OCI-LY1 (cell line): ENCODE results near the gene ERAP2.
"Not testable (repeated sequence)": the region's sequence is repeated elsewhere in the genome, so short reads cannot be mapped to it uniquely, and the experiment has no call there.

ENCODE experiments used
- H2AFZ ChIP-seq: fragments of 200-600 bp; sonication (generic), shearing (Covaris generic); 2 replicates; pipeline ENCODE4 v1.6.0; 2014; ENCODE audit warnings: antibody characterized with exemption, mild to moderate bottlenecking, low read length
- H3F3A ChIP-seq: fragments of 200-600 bp; sonication (generic), shearing (Covaris generic); 2 replicates; pipeline ENCODE4 v1.6.0; 2014; ENCODE audit warnings: mild to moderate bottlenecking, antibody characterized with exemption, low read length, moderate library complexity; ENCODE audit not compliant: insufficient read depth
- H3K27ac ChIP-seq: fragments of 200-600 bp; sonication (generic); 2 replicates; pipeline ENCODE4 v1.5.1; 2014; ENCODE audit warnings: low read length, mixed run types, mild to moderate bottlenecking, low read depth; ENCODE audit not compliant: poor library complexity, severe bottlenecking
- H3K27me3 ChIP-seq: fragments of 200-600 bp; sonication (generic); 2 replicates; pipeline ENCODE4 v1.6.0; 2014; ENCODE audit warnings: antibody characterized with exemption, mild to moderate bottlenecking, low read length, moderate library complexity; ENCODE audit not compliant: insufficient read depth
- H3K36me3 ChIP-seq: fragments of 200-600 bp; sonication (generic); 2 replicates; pipeline ENCODE4 v1.6.1; 2014; ENCODE audit warnings: mild to moderate bottlenecking, antibody characterized with exemption, low read length, moderate library complexity, mixed read lengths; ENCODE audit not compliant: insufficient read depth
- H3K4me1 ChIP-seq: fragments of 200-600 bp; sonication (generic); 2 replicates; pipeline ENCODE4 v1.5.1; 2014; ENCODE audit warnings: mild to moderate bottlenecking, low read length, moderate library complexity; ENCODE audit not compliant: insufficient read depth, severe bottlenecking
- H3K4me2 ChIP-seq: fragments of 200-600 bp; sonication (generic), shearing (Covaris generic); 2 replicates; pipeline ENCODE4 v1.6.1; 2014; ENCODE audit warnings: low read length
- H3K4me3 ChIP-seq: fragments of 200-600 bp; sonication (generic); 2 replicates; pipeline ENCODE4 v1.5.1; 2014; ENCODE audit warnings: low read length, low read depth, mild to moderate bottlenecking, mixed read lengths; ENCODE audit not compliant: poor library complexity, severe bottlenecking
- H3K79me2 ChIP-seq: fragments of 200-600 bp; shearing (Covaris generic); 2 replicates; pipeline ENCODE4 v1.6.1; 2016; ENCODE audit warnings: mixed run types, low read length, mixed read lengths; ENCODE audit not compliant: insufficient read depth
- H3K9ac ChIP-seq: fragments of 200-600 bp; sonication (generic), shearing (Covaris generic); 2 replicates; pipeline ENCODE4 v1.6.1; 2014; ENCODE audit warnings: mild to moderate bottlenecking, low read length, mixed read lengths
- H3K9me2 ChIP-seq: fragments of 200-600 bp; sonication (generic), shearing (Covaris generic); 2 replicates; pipeline ENCODE4 v1.6.1; 2014; ENCODE audit warnings: low read depth, mild to moderate bottlenecking, low read length, mixed read lengths
- H3K9me3 ChIP-seq: fragments of 200-600 bp; shearing (Covaris generic); 2 replicates; pipeline ENCODE4 v1.6.1; 2014; ENCODE audit warnings: low read length, mixed read lengths
- H4K20me1 ChIP-seq: fragments of 200-600 bp; sonication (generic), shearing (Covaris generic); 2 replicates; pipeline ENCODE4 v1.6.0; 2016; ENCODE audit warnings: mild to moderate bottlenecking, low read length; ENCODE audit not compliant: insufficient read depth
- EZH2 ChIP-seq: fragments of 200-600 bp; sonication (generic), shearing (Covaris generic); IDR thresholded peaks from 2 replicates; pipeline ENCODE4 v1.8.0; 2017; ENCODE audit warnings: borderline replicate concordance, mixed run types, mild to moderate bottlenecking, antibody characterized with exemption, low read length, moderate library complexity, mixed read lengths
- TF ChIP-seq, protein P1 (sequence below): fragments of 200-600 bp; sonication (generic), shearing (Covaris generic); IDR thresholded peaks from 2 replicates; pipeline ENCODE4 v1.5.1; 2017; ENCODE audit warnings: mild to moderate bottlenecking, antibody characterized with exemption, low read length, moderate library complexity, mixed read lengths

Gene ERAP2

DNA sequence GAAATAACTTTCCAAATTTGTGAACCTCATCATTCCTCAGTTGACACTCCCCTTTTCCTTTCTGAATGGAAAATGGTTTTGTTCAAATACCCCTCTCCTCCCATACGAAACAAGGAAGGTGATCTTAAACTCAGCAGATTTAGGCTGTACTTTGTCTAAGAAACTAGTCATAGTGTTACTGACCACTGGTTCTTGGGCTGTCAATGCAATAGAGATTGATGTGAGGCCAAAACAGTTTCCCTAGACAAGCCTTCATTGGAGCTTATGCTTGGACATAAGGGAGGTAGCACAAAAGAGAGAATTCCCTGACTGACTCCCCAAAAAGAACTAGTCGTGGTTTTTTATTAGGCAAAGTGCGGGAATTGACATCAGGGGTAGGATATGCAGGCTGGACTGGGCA lies 54.3 kb downstream of the ERAP2 start:
- Histone ChIP-seq H3K36me3 (no peaks in the 10 kb centered on the region), H2AFZ (no peak overlapping the region), H3K27ac (peak overlapping the region; percentile 68), H3K4me3 (no peak overlapping the region), H3F3A (0 out of 2 replicates have a peak, but pooled peaks cover 6% of the 10 kb centered on the region), H3K9ac (no peak overlapping the region; the same call in 1 of the 2 replicates), H3K9me3 (no peaks in the 10 kb centered on the region), H3K4me1 (peaks cover 67% of the 10 kb centered on the region), H4K20me1 (no peaks in the 10 kb centered on the region), H3K27me3 (no peaks in the 10 kb centered on the region), H3K9me2 (no peaks in the 10 kb centered on the region), H3K79me2 (peaks cover 5% of the 10 kb centered on the region; the same call in 1 of the 2 replicates), H3K4me2 (no peak overlapping the region; the same call in 1 of the 2 replicates)
- no peak for TF ChIP-seq EZH2
- TF ChIP-seq, protein P1, sequence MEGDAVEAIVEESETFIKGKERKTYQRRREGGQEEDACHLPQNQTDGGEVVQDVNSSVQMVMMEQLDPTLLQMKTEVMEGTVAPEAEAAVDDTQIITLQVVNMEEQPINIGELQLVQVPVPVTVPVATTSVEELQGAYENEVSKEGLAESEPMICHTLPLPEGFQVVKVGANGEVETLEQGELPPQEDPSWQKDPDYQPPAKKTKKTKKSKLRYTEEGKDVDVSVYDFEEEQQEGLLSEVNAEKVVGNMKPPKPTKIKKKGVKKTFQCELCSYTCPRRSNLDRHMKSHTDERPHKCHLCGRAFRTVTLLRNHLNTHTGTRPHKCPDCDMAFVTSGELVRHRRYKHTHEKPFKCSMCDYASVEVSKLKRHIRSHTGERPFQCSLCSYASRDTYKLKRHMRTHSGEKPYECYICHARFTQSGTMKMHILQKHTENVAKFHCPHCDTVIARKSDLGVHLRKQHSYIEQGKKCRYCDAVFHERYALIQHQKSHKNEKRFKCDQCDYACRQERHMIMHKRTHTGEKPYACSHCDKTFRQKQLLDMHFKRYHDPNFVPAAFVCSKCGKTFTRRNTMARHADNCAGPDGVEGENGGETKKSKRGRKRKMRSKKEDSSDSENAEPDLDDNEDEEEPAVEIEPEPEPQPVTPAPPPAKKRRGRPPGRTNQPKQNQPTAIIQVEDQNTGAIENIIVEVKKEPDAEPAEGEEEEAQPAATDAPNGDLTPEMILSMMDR, result no peak

DNA sequence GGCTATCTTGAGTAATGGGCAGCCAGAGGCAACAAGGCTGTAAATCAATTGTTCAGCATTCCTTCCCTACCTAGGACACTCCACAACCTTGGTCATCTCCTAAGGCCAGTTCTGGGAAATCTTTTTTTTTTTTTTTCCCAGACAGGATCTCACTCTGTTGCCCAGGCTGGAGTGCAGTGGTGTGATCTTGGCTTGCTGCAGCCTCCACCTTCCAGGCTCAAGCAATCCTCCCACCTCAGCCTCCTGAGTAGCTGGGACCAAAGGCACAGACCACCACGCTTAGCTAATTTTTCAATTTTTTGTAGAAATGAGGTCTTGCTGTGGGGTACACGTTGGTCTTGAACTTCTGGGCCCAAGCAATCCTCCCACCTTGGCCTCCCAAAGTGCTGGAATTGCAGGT lies 54.7 kb downstream of the ERAP2 start:
- not testable (repeated sequence) for H3K27me3 ChIP-seq, H3K79me2 ChIP-seq, H3K9me3 ChIP-seq, H3F3A ChIP-seq, H3K9me2 ChIP-seq, H3K36me3 ChIP-seq, H2AFZ ChIP-seq, H4K20me1 ChIP-seq
- Histone ChIP-seq H3K27ac (peak overlapping the region; percentile 99), H3K4me3 (peak overlapping the region; percentile 81), H3K4me2 (peak overlapping the region; percentile 98), H3K9ac (peak overlapping the region; percentile 97; the same call in 1 of the 2 replicates), H3K4me1 (peaks cover 63% of the 10 kb centered on the region)

DNA sequence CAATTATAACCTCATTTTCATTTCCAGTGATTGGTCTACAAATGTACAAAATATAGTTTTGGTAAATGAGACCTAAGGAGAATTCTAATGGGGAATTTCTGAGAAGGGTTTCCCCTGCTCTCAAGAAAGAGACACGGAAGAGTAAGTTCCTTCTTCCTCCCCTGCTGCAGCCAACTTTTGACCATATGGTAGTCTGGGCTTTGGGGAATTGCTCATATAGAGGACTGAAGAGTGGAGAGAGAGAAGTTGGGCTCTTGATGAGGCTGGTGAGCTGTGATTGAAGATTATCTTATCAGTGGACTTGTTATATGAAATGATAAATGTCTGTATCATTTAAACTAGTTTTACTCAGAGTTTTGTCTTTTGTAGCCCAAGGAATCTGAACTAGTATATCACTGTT lies 55.3 kb downstream of the ERAP2 start:
- no peak overlapping the region for H2AFZ ChIP-seq
- peak overlapping the region; percentile 99 for H3K27ac ChIP-seq
- peak overlapping the region; percentile 81 for H3K4me3 ChIP-seq
- no peaks in the 10 kb centered on the region for H4K20me1 ChIP-seq
- no peaks in the 10 kb centered on the region for H3K36me3 ChIP-seq
- peaks cover 7% of the 10 kb centered on the region for H3K79me2 ChIP-seq
- peak overlapping the region; percentile 97 for H3K9ac ChIP-seq
- TF ChIP-seq EZH2, result no peak
- TF ChIP-seq, protein P1, result no peak
- peaks cover 60% of the 10 kb centered on the region for H3K4me1 ChIP-seq
- no peaks in the 10 kb centered on the region for H3K9me3 ChIP-seq
- H3K9me2 ChIP-seq, result no peaks in the 10 kb centered on the region
- H3K27me3 ChIP-seq, result no peaks in the 10 kb centered on the region
- H3K4me2 ChIP-seq, result peak overlapping the region; percentile 98
- 0 out of 2 replicates have a peak, but pooled peaks cover 6% of the 10 kb centered on the region for H3F3A ChIP-seq

DNA sequence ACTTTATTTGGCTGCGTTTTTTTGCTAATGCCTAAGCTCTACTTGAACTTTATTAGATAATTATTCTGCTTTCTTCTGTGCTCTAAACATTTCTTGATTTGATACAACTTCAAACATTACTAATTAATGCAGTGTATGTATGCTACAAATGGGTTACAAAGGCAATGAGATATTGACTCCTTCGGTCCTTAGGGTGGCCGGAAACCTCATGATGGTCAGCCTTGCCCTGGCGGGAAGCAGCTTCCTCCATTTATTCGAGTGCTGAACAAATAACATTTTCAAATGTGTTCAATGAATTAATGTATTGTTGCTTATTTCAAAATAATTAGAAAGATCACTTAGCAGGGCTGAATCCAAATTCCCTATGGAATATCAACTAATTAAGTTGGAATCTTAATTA lies 55.7 kb downstream of the ERAP2 start:
- H3K9ac ChIP-seq, result peak overlapping the region; percentile 97
- H3K4me3 ChIP-seq, result peak overlapping the region; percentile 81
- H3K9me3 ChIP-seq, result no peaks in the 10 kb centered on the region
- peaks cover 61% of the 10 kb centered on the region for H3K4me1 ChIP-seq
- peaks cover 11% of the 10 kb centered on the region for H3K79me2 ChIP-seq
- H3K27me3 ChIP-seq, result no peaks in the 10 kb centered on the region
- H3F3A ChIP-seq, result 0 out of 2 replicates have a peak, but pooled peaks cover 6% of the 10 kb centered on the region
- H3K36me3 ChIP-seq, result no peaks in the 10 kb centered on the region
- TF ChIP-seq, protein P1, result no peak
- no peak for TF ChIP-seq EZH2
- H3K27ac ChIP-seq, result peak overlapping the region; percentile 99
- no peaks in the 10 kb centered on the region for H4K20me1 ChIP-seq
- peak overlapping the region; percentile 98 for H3K4me2 ChIP-seq
- H3K9me2 ChIP-seq, result no peaks in the 10 kb centered on the region
- H2AFZ ChIP-seq, result no peak overlapping the region
